PFSK-1 (cell line): ENCODE data around the gene CPA4.

ENCODE experiments used
- FOXP2 ChIP-seq: optimal IDR thresholded peaks from 2 replicates; pipeline ENCODE3; 2011; ENCODE audit warnings: borderline replicate concordance, control low read depth, inconsistent platforms; ENCODE audit not compliant: insufficient read depth; ENCODE audit errors: extremely low read length, extremely low read depth
- POLR2AphosphoS5 ChIP-seq: IDR thresholded peaks from 2 replicates; pipeline ENCODE4 v1.6.1; 2012; ENCODE audit warnings: low read depth, mild to moderate bottlenecking, control low read depth, low read length, moderate library complexity
- SIN3A ChIP-seq: IDR thresholded peaks from 2 replicates; pipeline ENCODE4 v1.6.1; 2012; ENCODE audit warnings: mild to moderate bottlenecking, low read length, moderate library complexity, borderline replicate concordance; ENCODE audit not compliant: insufficient read depth
- TAF1 ChIP-seq: IDR thresholded peaks from 2 replicates; pipeline ENCODE4 v1.6.1; 2012; ENCODE audit warnings: low read length, control low read depth, borderline replicate concordance; ENCODE audit not compliant: insufficient read depth
- TF ChIP-seq, protein P1 (sequence below), 2 experiments: IDR thresholded peaks; 2 replicates each; pipeline versions ENCODE4 v1.6.1 to v1.8.0; 2011 to 2012; ENCODE audit warnings: low read depth in 2 of 2, low read length in 2 of 2, control low read depth in 1 of 2, inconsistent platforms in 1 of 2, mild to moderate bottlenecking in 1 of 2, moderate library complexity in 1 of 2; ENCODE audit not compliant: insufficient read depth in 1 of 2

Gene CPA4

GRCh38 chr7:130276796-130277762 lies 15.9 kb upstream of the CPA4 start:
- TF ChIP-seq SIN3A (no peak), FOXP2 (no peak), POLR2AphosphoS5 (no peak), TAF1 (no peak)
- TF ChIP-seq, protein P1, sequence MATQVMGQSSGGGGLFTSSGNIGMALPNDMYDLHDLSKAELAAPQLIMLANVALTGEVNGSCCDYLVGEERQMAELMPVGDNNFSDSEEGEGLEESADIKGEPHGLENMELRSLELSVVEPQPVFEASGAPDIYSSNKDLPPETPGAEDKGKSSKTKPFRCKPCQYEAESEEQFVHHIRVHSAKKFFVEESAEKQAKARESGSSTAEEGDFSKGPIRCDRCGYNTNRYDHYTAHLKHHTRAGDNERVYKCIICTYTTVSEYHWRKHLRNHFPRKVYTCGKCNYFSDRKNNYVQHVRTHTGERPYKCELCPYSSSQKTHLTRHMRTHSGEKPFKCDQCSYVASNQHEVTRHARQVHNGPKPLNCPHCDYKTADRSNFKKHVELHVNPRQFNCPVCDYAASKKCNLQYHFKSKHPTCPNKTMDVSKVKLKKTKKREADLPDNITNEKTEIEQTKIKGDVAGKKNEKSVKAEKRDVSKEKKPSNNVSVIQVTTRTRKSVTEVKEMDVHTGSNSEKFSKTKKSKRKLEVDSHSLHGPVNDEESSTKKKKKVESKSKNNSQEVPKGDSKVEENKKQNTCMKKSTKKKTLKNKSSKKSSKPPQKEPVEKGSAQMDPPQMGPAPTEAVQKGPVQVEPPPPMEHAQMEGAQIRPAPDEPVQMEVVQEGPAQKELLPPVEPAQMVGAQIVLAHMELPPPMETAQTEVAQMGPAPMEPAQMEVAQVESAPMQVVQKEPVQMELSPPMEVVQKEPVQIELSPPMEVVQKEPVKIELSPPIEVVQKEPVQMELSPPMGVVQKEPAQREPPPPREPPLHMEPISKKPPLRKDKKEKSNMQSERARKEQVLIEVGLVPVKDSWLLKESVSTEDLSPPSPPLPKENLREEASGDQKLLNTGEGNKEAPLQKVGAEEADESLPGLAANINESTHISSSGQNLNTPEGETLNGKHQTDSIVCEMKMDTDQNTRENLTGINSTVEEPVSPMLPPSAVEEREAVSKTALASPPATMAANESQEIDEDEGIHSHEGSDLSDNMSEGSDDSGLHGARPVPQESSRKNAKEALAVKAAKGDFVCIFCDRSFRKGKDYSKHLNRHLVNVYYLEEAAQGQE (IDR thresholded peaks at IDR 0.05; ENCODE audit: insufficient read depth in 1 of 2, low read depth in 2 of 2, low read length in 2 of 2) = no peak

GRCh38 chr7:130277763-130278643 lies 15.0 kb upstream of the CPA4 start:
- TF ChIP-seq SIN3A (no peak), POLR2AphosphoS5 (no peak), FOXP2 (no peak), TAF1 (no peak)
- TF ChIP-seq, protein P1 (IDR thresholded peaks at IDR 0.05; ENCODE audit: insufficient read depth in 1 of 2, low read depth in 2 of 2, low read length in 2 of 2) = no peak

DNA sequence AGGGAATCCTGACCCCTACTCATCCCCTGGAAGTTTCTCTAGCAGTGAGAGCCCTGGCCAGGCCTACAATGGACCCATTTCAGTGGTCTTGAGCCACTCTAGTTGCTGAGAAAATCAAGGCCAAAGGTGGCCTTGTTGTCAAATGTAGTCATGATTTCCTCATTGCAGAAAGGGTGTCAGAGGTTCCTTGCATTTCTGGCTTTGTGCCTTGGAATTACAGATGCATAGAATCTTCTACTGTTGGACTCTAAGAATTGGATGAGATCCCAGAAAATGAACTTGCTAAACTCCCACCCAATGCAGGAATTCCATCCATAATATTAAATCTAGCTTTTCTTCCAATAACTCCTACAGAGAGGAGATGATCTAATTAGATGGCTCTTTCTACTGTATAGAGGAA lies 14.1 kb upstream of the CPA4 start:
- TF ChIP-seq, protein P1 (IDR thresholded peaks at IDR 0.05; ENCODE audit: insufficient read depth in 1 of 2, low read depth in 2 of 2, low read length in 2 of 2) = no peak

DNA sequence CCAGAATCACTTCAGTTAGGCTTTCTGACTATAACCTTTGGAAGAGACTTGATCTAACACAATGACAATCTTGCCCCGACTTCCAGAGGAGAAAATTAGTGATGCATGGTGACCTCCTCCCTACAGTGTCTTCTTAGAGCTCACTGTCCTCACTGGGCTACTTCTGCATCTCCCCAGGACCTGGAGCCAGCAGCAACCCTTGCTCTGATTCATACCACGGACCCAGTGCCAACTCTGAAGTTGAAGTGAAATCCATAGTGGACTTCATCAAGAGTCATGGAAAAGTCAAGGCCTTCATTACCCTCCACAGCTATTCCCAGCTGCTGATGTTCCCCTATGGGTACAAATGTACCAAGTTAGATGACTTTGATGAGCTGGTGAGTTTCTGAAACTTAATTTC lies 13.7 kb upstream of the CPA4 start:
- TF ChIP-seq TAF1 = no peak
- TF ChIP-seq, protein P1 (IDR thresholded peaks at IDR 0.05; ENCODE audit: insufficient read depth in 1 of 2, low read depth in 2 of 2, low read length in 2 of 2) = no peak
- no peak for TF ChIP-seq POLR2AphosphoS5
- no peak for TF ChIP-seq FOXP2
- TF ChIP-seq SIN3A = no peak
